ENCODE results near the gene FGR.

Gene FGR

GRCh38 chr1:27585684-27586083 is 49.3 kb downstream of the FGR start:
- no peak overlapping the region for H3K9ac ChIP-seq (ENCODE audit: insufficient read length)
- H3K36me3 ChIP-seq (ENCODE audit: insufficient read depth, low read length) = no peaks in the 10 kb centered on the region
- no peak for DNase-seq (ENCODE audit: low read depth, low spot score)
- H3K4me3 ChIP-seq = no peak overlapping the region
- no peak for TF ChIP-seq FOXP2 (optimal IDR thresholded peaks at IDR 0.05; ENCODE audit: control extremely low read depth, extremely low read length, insufficient read depth)
- TF ChIP-seq EZH2 (IDR thresholded peaks at IDR 0.05) = no peak
- TF ChIP-seq POLR2AphosphoS5 (IDR thresholded peaks at IDR 0.05; ENCODE audit: borderline replicate concordance, low read depth, low read length) = no peak
- no peaks in the 10 kb centered on the region for H3K9me3 ChIP-seq (ENCODE audit: low read depth, low read length)
- no peak overlapping the region for H3K27ac ChIP-seq

GRCh38 chr1:27584453-27584852 is 50.5 kb downstream of the FGR start:
- no peak overlapping the region for H3K9ac ChIP-seq (ENCODE audit: insufficient read length)
- no peaks in the 10 kb centered on the region for H3K36me3 ChIP-seq (ENCODE audit: insufficient read depth, low read length)
- TF ChIP-seq EZH2 (IDR thresholded peaks at IDR 0.05) = no peak
- no peak for TF ChIP-seq POLR2AphosphoS5 (IDR thresholded peaks at IDR 0.05; ENCODE audit: borderline replicate concordance, low read depth, low read length)
- TF ChIP-seq FOXP2 (optimal IDR thresholded peaks at IDR 0.05; ENCODE audit: control extremely low read depth, extremely low read length, insufficient read depth) = no peak

GRCh38 chr1:27583479-27583878 is 51.5 kb downstream of the FGR start:
- no peak for TF ChIP-seq POLR2AphosphoS5 (IDR thresholded peaks at IDR 0.05; ENCODE audit: borderline replicate concordance, low read depth, low read length)
- no peak for TF ChIP-seq FOXP2 (optimal IDR thresholded peaks at IDR 0.05; ENCODE audit: control extremely low read depth, extremely low read length, insufficient read depth)
- no peaks in the 10 kb centered on the region for H3K9me3 ChIP-seq (ENCODE audit: low read depth, low read length)
- no peak overlapping the region for H3K9ac ChIP-seq (ENCODE audit: insufficient read length)
- no peak overlapping the region for H3K27ac ChIP-seq
- no peak overlapping the region for H3K4me3 ChIP-seq
- no peaks in the 10 kb centered on the region for H3K36me3 ChIP-seq (ENCODE audit: insufficient read depth, low read length)
- no peak for DNase-seq (ENCODE audit: low read depth, low spot score)

More at GRCh38 chr1:27584453-27584852, 50.5 kb downstream of the FGR start:
- Histone ChIP-seq H3K4me3 (no peak overlapping the region), H3K27ac (no peak overlapping the region), H3K9me3 (ENCODE audit: low read depth, low read length) (no peaks in the 10 kb centered on the region)
- no peak for DNase-seq (ENCODE audit: low read depth, low spot score)

GRCh38 chr1:27581823-27582243 is 53.2 kb downstream of the FGR start:
- no peak overlapping the region for H3K9ac ChIP-seq (ENCODE audit: insufficient read length)
- no peaks in the 10 kb centered on the region for H3K9me3 ChIP-seq (ENCODE audit: low read depth, low read length)
- H3K27ac ChIP-seq = no peak overlapping the region
- no peak for DNase-seq (ENCODE audit: low read depth, low spot score)
- H3K4me3 ChIP-seq = no peak overlapping the region
- TF ChIP-seq FOXP2 (optimal IDR thresholded peaks at IDR 0.05; ENCODE audit: control extremely low read depth, extremely low read length, insufficient read depth) = no peak
- no peak for TF ChIP-seq POLR2AphosphoS5 (IDR thresholded peaks at IDR 0.05; ENCODE audit: borderline replicate concordance, low read depth, low read length)
- TF ChIP-seq EZH2 (IDR thresholded peaks at IDR 0.05) = no peak
- H3K36me3 ChIP-seq (ENCODE audit: insufficient read depth, low read length) = no peaks in the 10 kb centered on the region

- no peak overlapping the region for H3K4me3 ChIP-seq
- no peaks in the 10 kb centered on the region for H3K9me3 ChIP-seq (ENCODE audit: low read depth, low read length)
- DNase-seq (ENCODE audit: low read depth, low spot score) = no peak
- no peaks in the 10 kb centered on the region for H3K36me3 ChIP-seq (ENCODE audit: insufficient read depth, low read length)
- no peak for TF ChIP-seq FOXP2 (optimal IDR thresholded peaks at IDR 0.05; ENCODE audit: control extremely low read depth, extremely low read length, insufficient read depth)
- TF ChIP-seq EZH2 (IDR thresholded peaks at IDR 0.05) = no peak
- no peak for TF ChIP-seq POLR2AphosphoS5 (IDR thresholded peaks at IDR 0.05; ENCODE audit: borderline replicate concordance, low read depth, low read length)
- H3K9ac ChIP-seq (ENCODE audit: insufficient read length) = no peak overlapping the region
- peak overlapping the region; percentile 54; the same call in 1 of the 2 replicates for H3K27ac ChIP-seq
Observed at GRCh38 chr1:27577504-27578188, 57.3 kb downstream of the FGR start.

- TF ChIP-seq POLR2AphosphoS5 (IDR thresholded peaks at IDR 0.05; ENCODE audit: borderline replicate concordance, low read depth, low read length) (no peak), EZH2 (IDR thresholded peaks at IDR 0.05) (no peak), FOXP2 (optimal IDR thresholded peaks at IDR 0.05; ENCODE audit: control extremely low read depth, extremely low read length, insufficient read depth) (no peak)
- Histone ChIP-seq H3K36me3 (ENCODE audit: insufficient read depth, low read length) (no peaks in the 10 kb centered on the region), H3K4me3 (no peak overlapping the region), H3K9ac (ENCODE audit: insufficient read length) (no peak overlapping the region), H3K27ac (no peak overlapping the region), H3K9me3 (ENCODE audit: low read depth, low read length) (no peaks in the 10 kb centered on the region)
- no peak for DNase-seq (ENCODE audit: low read depth, low spot score)
Observed at GRCh38 chr1:27576806-27577227, 58.2 kb downstream of the FGR start.

GRCh38 chr1:27575840-27576331 is 59.1 kb downstream of the FGR start:
- Histone ChIP-seq H3K27ac (no peak overlapping the region), H3K4me3 (no peak overlapping the region), H3K36me3 (ENCODE audit: insufficient read depth, low read length) (no peaks in the 10 kb centered on the region), H3K9ac (ENCODE audit: insufficient read length) (no peak overlapping the region), H3K9me3 (ENCODE audit: low read depth, low read length) (no peaks in the 10 kb centered on the region)
- TF ChIP-seq EZH2 (IDR thresholded peaks at IDR 0.05) (no peak), POLR2AphosphoS5 (IDR thresholded peaks at IDR 0.05; ENCODE audit: borderline replicate concordance, low read depth, low read length) (no peak), FOXP2 (optimal IDR thresholded peaks at IDR 0.05; ENCODE audit: control extremely low read depth, extremely low read length, insufficient read depth) (no peak)
- no peak for DNase-seq (ENCODE audit: low read depth, low spot score)

GRCh38 chr1:27574871-27575831 is 59.8 kb downstream of the FGR start:
- Histone ChIP-seq H3K27ac (no peak overlapping the region), H3K4me3 (no peak overlapping the region), H3K9ac (ENCODE audit: insufficient read length) (no peak overlapping the region), H3K9me3 (ENCODE audit: low read depth, low read length) (no peaks in the 10 kb centered on the region), H3K36me3 (ENCODE audit: insufficient read depth, low read length) (no peaks in the 10 kb centered on the region)
- no peak for DNase-seq (ENCODE audit: low read depth, low spot score)
- TF ChIP-seq FOXP2 (optimal IDR thresholded peaks at IDR 0.05; ENCODE audit: control extremely low read depth, extremely low read length, insufficient read depth) = no peak
- no peak for TF ChIP-seq EZH2 (IDR thresholded peaks at IDR 0.05)
- TF ChIP-seq POLR2AphosphoS5 (IDR thresholded peaks at IDR 0.05; ENCODE audit: borderline replicate concordance, low read depth, low read length) = no peak
